ENCODE data around the gene TANC1. TPM values are rescaled to one million over a fixed set of nuclear protein-coding genes. Genes with fewer than 3 reads are reported as not detected.

The TANC1 gene
- total and polyA plus RNA-seq, 2 experiments from 2014 or later = 8.2 to 12.1 TPM

DNA sequence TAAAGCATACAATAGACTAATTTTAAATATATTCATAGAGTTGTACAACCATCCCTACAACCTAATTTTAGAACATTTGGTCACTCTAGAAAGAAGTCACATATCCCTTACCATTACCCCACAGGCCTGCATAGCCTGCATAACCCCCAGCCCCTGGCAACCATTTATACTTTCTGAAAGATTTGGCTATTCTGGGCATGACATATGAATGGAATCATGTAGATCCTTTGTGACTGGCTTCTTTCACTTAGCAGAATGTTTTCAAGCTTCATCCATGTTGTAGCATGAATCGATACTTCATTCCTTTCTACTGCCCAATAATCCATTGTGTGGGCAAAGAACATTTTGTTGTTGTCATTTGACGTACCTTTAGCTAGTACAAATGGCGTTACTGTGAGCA, 166.5 kb downstream of the TANC1 start:
- Histone ChIP-seq H3K4me3 (no peak overlapping the region), H3K9me3 (ENCODE audit: low read depth) (no peaks in the 10 kb centered on the region), H3K27ac (peak overlapping the region; percentile 91), H3K4me1 (ENCODE audit: insufficient read depth) (peaks cover 84% of the 10 kb centered on the region), H3K36me3 (ENCODE audit: low read depth) (no peaks in the 10 kb centered on the region), H3K79me2 (ENCODE audit: insufficient read depth) (peaks cover 24% of the 10 kb centered on the region; the same call in 1 of the 2 replicates), H3K4me2 (ENCODE audit: unreplicated experiment) (peak overlapping the region; percentile 83), H3K27me3 (replicated peaks; ENCODE audit: insufficient read depth) (no peaks in the 10 kb centered on the region), H3K9me2 (ENCODE audit: insufficient read depth) (no peaks in the 10 kb centered on the region), H3F3A (ENCODE audit: insufficient read depth) (peaks cover 59% of the 10 kb centered on the region), H2AFZ (no peak overlapping the region), H3K9ac (peak overlapping the region; percentile 82), H4K20me1 (ENCODE audit: insufficient read depth) (no peaks in the 10 kb centered on the region)
- no peak for DNase-seq
- in situ Hi-C loops (cut with MboI) = no loop called here
- 93 to 94% methylated on average over 3 of the region's 3 CpGs for WGBS, 2 experiments (ENCODE audit: low coverage in 1 of 2, low lambda C conversion rate in 2 of 2, missing lambda C conversion rate in 2 of 2)
- TF ChIP-seq EZH2phosphoT487 (IDR thresholded peaks at IDR 0.05; ENCODE audit: insufficient read depth, low read depth) (no peak), EZH2 (IDR thresholded peaks at IDR 0.05; ENCODE audit: insufficient read depth, poor library complexity, severe bottlenecking) (no peak)

DNA sequence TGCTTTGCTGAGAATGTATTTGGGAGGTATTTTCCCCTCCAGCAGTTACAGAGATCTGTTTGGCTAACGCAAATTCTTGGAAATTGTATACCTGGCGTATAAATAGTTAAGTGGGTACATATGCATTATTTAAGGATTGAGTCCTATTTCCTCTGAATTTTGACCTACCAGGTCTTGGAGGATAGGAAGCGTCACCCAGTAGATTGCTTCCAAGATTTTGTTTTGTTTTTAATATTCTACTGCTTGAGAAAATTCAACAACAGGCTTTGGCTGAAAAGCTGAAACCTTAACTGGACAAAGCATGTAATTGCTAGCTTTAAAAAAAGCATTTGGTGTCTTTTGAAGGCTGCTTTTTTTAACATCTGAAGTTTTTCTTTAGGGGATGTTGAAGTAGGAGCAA, 168.0 kb downstream of the TANC1 start:
- H3K9me3 ChIP-seq (ENCODE audit: low read depth) = no peaks in the 10 kb centered on the region
- in situ Hi-C loops (cut with MboI) = no loop called here
- H3F3A ChIP-seq (ENCODE audit: insufficient read depth) = peaks cover 65% of the 10 kb centered on the region
- H4K20me1 ChIP-seq (ENCODE audit: insufficient read depth) = no peaks in the 10 kb centered on the region
- H3K4me2 ChIP-seq (ENCODE audit: unreplicated experiment) = peak overlapping the region; percentile 83
- H3K27ac ChIP-seq = peak overlapping the region; percentile 91
- no peak overlapping the region for H2AFZ ChIP-seq
- H3K4me3 ChIP-seq = peak overlapping the region; percentile 47
- WGBS, 2 experiments (ENCODE audit: low coverage in 1 of 2, low lambda C conversion rate in 2 of 2, missing lambda C conversion rate in 2 of 2) = 10 to 13% methylated on average over 3 of the region's 3 CpGs
- H3K27me3 ChIP-seq (replicated peaks; ENCODE audit: insufficient read depth) = no peaks in the 10 kb centered on the region
- H3K36me3 ChIP-seq (ENCODE audit: low read depth) = no peaks in the 10 kb centered on the region
- peak overlapping the region; percentile 82 for H3K9ac ChIP-seq
- H3K79me2 ChIP-seq (ENCODE audit: insufficient read depth) = peaks cover 19% of the 10 kb centered on the region
- no peak for DNase-seq
- H3K9me2 ChIP-seq (ENCODE audit: insufficient read depth) = no peaks in the 10 kb centered on the region
- peaks cover 89% of the 10 kb centered on the region for H3K4me1 ChIP-seq (ENCODE audit: insufficient read depth)
- TF ChIP-seq EZH2 (IDR thresholded peaks at IDR 0.05; ENCODE audit: insufficient read depth, poor library complexity, severe bottlenecking) (no peak), EZH2phosphoT487 (IDR thresholded peaks at IDR 0.05; ENCODE audit: insufficient read depth, low read depth) (no peak)

DNA sequence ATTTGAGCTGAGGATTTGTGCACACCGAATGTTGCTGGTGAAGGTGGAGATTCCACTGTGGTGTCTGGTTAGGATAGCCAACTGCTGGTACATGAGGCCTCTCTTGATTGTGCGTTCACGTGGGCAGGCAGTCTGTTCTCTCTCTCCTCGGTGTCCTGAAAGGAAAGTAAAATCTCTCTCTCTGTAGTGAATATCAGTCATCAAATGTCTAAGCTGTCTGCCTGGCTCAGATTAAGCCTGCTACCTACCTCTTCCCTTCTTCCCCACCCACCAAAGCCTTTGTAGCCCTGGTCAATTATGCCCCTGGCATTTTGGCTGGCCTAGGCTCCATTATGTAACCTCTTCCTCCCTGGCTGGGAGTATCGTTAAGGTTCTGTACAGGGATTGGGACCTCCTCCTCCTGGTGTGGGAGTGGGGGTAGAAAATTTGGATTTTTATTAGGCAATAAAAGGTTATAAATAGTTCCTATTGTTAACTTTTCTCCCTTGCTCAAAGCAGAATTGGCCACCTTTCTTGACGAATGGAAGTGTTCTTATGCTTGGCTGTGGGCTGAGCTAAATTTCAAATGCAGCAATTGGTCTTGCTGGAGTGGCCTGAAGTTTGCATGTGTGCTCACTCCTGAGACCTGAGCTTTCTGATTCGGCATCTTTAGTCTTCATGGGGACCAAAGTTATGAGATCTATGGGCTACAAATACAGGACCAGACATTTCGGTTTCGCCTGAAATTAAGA, 169.2 kb downstream of the TANC1 start:
- peaks cover 57% of the 10 kb centered on the region for H3F3A ChIP-seq (ENCODE audit: insufficient read depth)
- peaks cover 78% of the 10 kb centered on the region for H3K4me1 ChIP-seq (ENCODE audit: insufficient read depth)
- 42 to 47% methylated on average over 9 of the region's 9 CpGs for WGBS, 2 experiments (ENCODE audit: low coverage in 1 of 2, low lambda C conversion rate in 2 of 2, missing lambda C conversion rate in 2 of 2)
- in situ Hi-C loops (cut with MboI) = no loop called here
- peak overlapping the region; percentile 83 for H3K4me2 ChIP-seq (ENCODE audit: unreplicated experiment)
- H3K9me3 ChIP-seq (ENCODE audit: low read depth) = no peaks in the 10 kb centered on the region
- H3K79me2 ChIP-seq (ENCODE audit: insufficient read depth) = peaks cover 30% of the 10 kb centered on the region
- H3K9ac ChIP-seq = peak overlapping the region; percentile 82
- no peaks in the 10 kb centered on the region for H3K27me3 ChIP-seq (replicated peaks; ENCODE audit: insufficient read depth)
- H3K4me3 ChIP-seq = peak overlapping the region; percentile 47; the same call in 1 of the 2 replicates
- no peaks in the 10 kb centered on the region for H4K20me1 ChIP-seq (ENCODE audit: insufficient read depth)
- H3K36me3 ChIP-seq (ENCODE audit: low read depth) = no peaks in the 10 kb centered on the region
- no peaks in the 10 kb centered on the region for H3K9me2 ChIP-seq (ENCODE audit: insufficient read depth)
- peak overlapping the region; percentile 41 for H2AFZ ChIP-seq
- peak; percentile 56 for DNase-seq
- H3K27ac ChIP-seq = peak overlapping the region; percentile 91
- TF ChIP-seq EZH2 (IDR thresholded peaks at IDR 0.05; ENCODE audit: insufficient read depth, poor library complexity, severe bottlenecking) = no peak

DNA sequence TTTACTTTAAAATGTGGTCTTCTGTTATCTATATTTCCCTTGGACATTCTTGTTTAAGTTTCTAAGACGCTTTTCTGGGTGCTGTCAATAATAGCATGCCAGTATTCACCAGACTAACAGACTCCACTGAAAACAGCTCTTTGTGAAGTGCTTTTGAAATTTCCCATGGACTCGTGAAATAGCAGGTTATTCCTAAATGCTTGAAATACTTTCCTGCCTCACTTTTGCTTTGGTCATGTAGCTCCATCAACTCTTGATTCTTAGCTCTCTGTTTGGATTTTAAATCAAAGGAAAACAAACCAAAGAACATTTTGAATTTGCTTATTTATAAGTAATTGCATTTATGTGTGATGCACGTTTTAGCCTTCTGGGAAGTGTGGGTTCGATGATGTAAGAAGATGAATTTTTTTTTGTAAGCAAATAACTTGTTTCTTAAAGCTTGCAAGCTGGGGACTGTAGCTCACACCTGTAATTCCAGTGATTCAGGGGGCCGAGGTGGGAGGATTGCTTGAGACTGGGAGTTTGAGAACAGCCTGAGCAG, 170.3 kb downstream of the TANC1 start:
- Histone ChIP-seq H3K27ac (peak overlapping the region; percentile 91), H3K9ac (no peak overlapping the region), H3K36me3 (ENCODE audit: low read depth) (no peaks in the 10 kb centered on the region), H2AFZ (no peak overlapping the region), H3F3A (ENCODE audit: insufficient read depth) (peaks cover 57% of the 10 kb centered on the region), H3K79me2 (ENCODE audit: insufficient read depth) (peaks cover 30% of the 10 kb centered on the region), H3K9me3 (ENCODE audit: low read depth) (no peaks in the 10 kb centered on the region), H3K4me1 (ENCODE audit: insufficient read depth) (peaks cover 67% of the 10 kb centered on the region), H4K20me1 (ENCODE audit: insufficient read depth) (no peaks in the 10 kb centered on the region), H3K4me3 (no peak overlapping the region), H3K9me2 (ENCODE audit: insufficient read depth) (no peaks in the 10 kb centered on the region), H3K27me3 (replicated peaks; ENCODE audit: insufficient read depth) (no peaks in the 10 kb centered on the region), H3K4me2 (ENCODE audit: unreplicated experiment) (peak overlapping the region; percentile 26)
- in situ Hi-C loops (cut with MboI) = no loop called here
- TF ChIP-seq EZH2phosphoT487 (IDR thresholded peaks at IDR 0.05; ENCODE audit: insufficient read depth, low read depth) (no peak), EZH2 (IDR thresholded peaks at IDR 0.05; ENCODE audit: insufficient read depth, poor library complexity, severe bottlenecking) (no peak)
- WGBS, 2 experiments (ENCODE audit: low coverage in 1 of 2, low lambda C conversion rate in 2 of 2, missing lambda C conversion rate in 2 of 2) = 89% methylated on average over 5 of the region's 5 CpGs
- DNase-seq = no peak

All from GM23248 (cell line).